ENCODE data around the gene ANXA1. TPM values are rescaled to one million over a fixed set of nuclear protein-coding genes. Genes with fewer than 3 reads are reported as not detected.

ANXA1 gene
- total RNA-seq, 1 donor from 2014 or later = 834 TPM

DNA sequence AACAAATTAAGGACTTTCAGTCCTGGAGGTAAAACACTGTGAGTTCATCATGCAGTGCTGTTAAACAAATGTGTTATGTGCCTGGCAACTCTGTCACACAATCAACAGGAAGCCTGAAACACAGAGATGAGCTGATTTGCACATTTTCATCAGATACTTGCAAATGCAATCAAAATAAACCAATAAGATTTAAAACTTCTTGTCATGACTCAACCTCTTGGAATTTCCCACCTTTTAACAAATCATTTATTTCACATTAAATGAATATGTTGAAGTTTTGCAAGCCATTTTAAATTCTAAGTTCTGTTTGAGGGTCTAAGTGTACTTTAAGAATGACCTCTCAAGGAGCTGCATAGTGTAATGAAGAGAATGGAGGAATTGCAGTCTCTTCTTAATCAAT is 64.4 kb downstream of the ANXA1 start:
- no peaks in the 10 kb centered on the region for H3K4me1 ChIP-seq
- no peaks in the 10 kb centered on the region for H3K9me3 ChIP-seq
- H3K27ac ChIP-seq = no peak overlapping the region
- H3K27me3 ChIP-seq = no peaks in the 10 kb centered on the region
- intact Hi-C loops (cut with DNase I) = no loop called here
- no peaks in the 10 kb centered on the region for H3K36me3 ChIP-seq
- H3K4me3 ChIP-seq = no peak overlapping the region
- TF ChIP-seq POLR2A (IDR thresholded peaks at IDR 0.05) (no peak), CTCF (IDR thresholded peaks at IDR 0.05) (no peak), POLR2AphosphoS5 (IDR thresholded peaks at IDR 0.05; ENCODE audit: insufficient read depth in 1 of 2, low read depth in 1 of 2) (no peak)
- no peak for DNase-seq (ENCODE audit: extremely low spot score in 2 of 2)

Other genes starting within 250 kb of the ANXA1 start
- gene ALDH1A1, start 198.8 kb upstream of the ANXA1 start, total RNA-seq = 126 TPM